IMR-90 (cell line): ENCODE data around the gene TBCD. TPM values are rescaled to one million over a fixed set of nuclear protein-coding genes. Genes with fewer than 3 reads are reported as not detected.

ENCODE experiments used
- ATAC-seq: fragments of 200-7000 bp; cut with Tn5 transposase; 2 replicates; pipeline ENCODE4 v1.9.1; 2020; ENCODE audit warnings: low read depth, mild to moderate bottlenecking, moderate library complexity
- BruUV-seq: library from RNA; stranded (reverse); fragments of 400-500 nt; replicated peaks from 2 replicates; lab custom pipeline; 2021; lab: Mats Ljungman, UMichigan
- CTCF ChIA-PET: fragments of 300-600 bp; formaldehyde crosslinking; extraction: SDS; loops from one replicate; lab custom pipeline; 2021; ENCODE audit warnings: antibody characterized with exemption; lab: Yijun Ruan, JAX
- POLR2A ChIA-PET: fragments of 300-600 bp; sonication (Branson Sonifier 250); formaldehyde crosslinking; loops from one replicate; lab custom pipeline; 2022; ENCODE audit warnings: antibody characterized with exemption; ENCODE audit not compliant: unreplicated experiment; lab: Charles Lee
- DNase-seq: peaks from one replicate; pipeline ENCODE4 v3.0.0; 2013
- H2AFZ ChIP-seq: replicated peaks from 2 replicates; pipeline ENCODE3; 2013; ENCODE audit warnings: low read length, mild to moderate bottlenecking; ENCODE audit not compliant: poor library complexity
- H2AK5ac ChIP-seq: 2 replicates; pipeline ENCODE4 v1.6.1; 2013; ENCODE audit warnings: low read depth, low read length, inconsistent platforms
- H2AK9ac ChIP-seq: replicated peaks from 2 replicates; pipeline ENCODE3; 2013; ENCODE audit warnings: mild to moderate bottlenecking, low read depth, low read length, moderate library complexity; ENCODE audit not compliant: poor library complexity
- H2BK120ac ChIP-seq: 2 replicates; pipeline ENCODE4 v1.6.1; 2013; ENCODE audit warnings: low read depth, low read length, inconsistent platforms
- H2BK15ac ChIP-seq: 3 replicates; pipeline ENCODE4 v1.6.1; 2013; ENCODE audit warnings: low read depth, low read length, inconsistent platforms
- H2BK20ac ChIP-seq: 2 replicates; pipeline ENCODE4 v1.6.1; 2013; ENCODE audit warnings: low read depth, mild to moderate bottlenecking, inconsistent platforms, low read length, moderate library complexity
- H2BK5ac ChIP-seq: 2 replicates; pipeline ENCODE4 v1.6.1; 2013; ENCODE audit warnings: mild to moderate bottlenecking, low read depth, low read length, inconsistent platforms; ENCODE audit not compliant: poor library complexity, severe bottlenecking
- H3K14ac ChIP-seq: replicated peaks from 2 replicates; pipeline ENCODE4 v1.6.1; 2013; ENCODE audit warnings: low read depth, low read length, inconsistent platforms
- H3K18ac ChIP-seq: 2 replicates; pipeline ENCODE4 v1.6.1; 2013; ENCODE audit warnings: low read depth, low read length, control low read depth
- H3K23ac ChIP-seq: 2 replicates; pipeline ENCODE4 v1.6.1; 2013; ENCODE audit warnings: low read depth, low read length, inconsistent platforms
- H3K27ac ChIP-seq: 2 replicates; pipeline ENCODE4 v1.5.1; 2013; ENCODE audit warnings: mild to moderate bottlenecking, control low read depth, low read length; ENCODE audit not compliant: insufficient read depth
- H3K27me3 ChIP-seq: 2 replicates; pipeline ENCODE4 v1.6.1; 2013; ENCODE audit warnings: low read length; ENCODE audit not compliant: control insufficient read depth, insufficient read depth
- H3K36me3 ChIP-seq: 2 replicates; pipeline ENCODE4 v1.6.1; 2013; ENCODE audit warnings: low read length, mixed read lengths; ENCODE audit not compliant: control insufficient read depth, insufficient read depth
- H3K4ac ChIP-seq: 2 replicates; pipeline ENCODE4 v1.6.1; 2013; ENCODE audit warnings: low read depth, low read length, inconsistent platforms
- H3K4me1 ChIP-seq: 2 replicates; pipeline ENCODE4 v1.6.1; 2013; ENCODE audit warnings: low read length, mixed read lengths; ENCODE audit not compliant: control insufficient read depth, insufficient read depth
- H3K4me2 ChIP-seq: 2 replicates; pipeline ENCODE4 v1.6.1; 2013; ENCODE audit warnings: low read depth, mild to moderate bottlenecking, control low read depth, low read length, moderate library complexity
- H3K4me3 ChIP-seq: 2 replicates; pipeline ENCODE4 v1.5.1; 2013; ENCODE audit warnings: low read depth, mild to moderate bottlenecking, control low read depth, low read length, moderate library complexity; ENCODE audit not compliant: insufficient read depth
- H3K56ac ChIP-seq: 2 replicates; pipeline ENCODE4 v1.6.1; 2013; ENCODE audit warnings: low read length, inconsistent platforms; ENCODE audit not compliant: insufficient read depth; ENCODE audit errors: extremely low read depth
- H3K79me1 ChIP-seq, 2 experiments: 2 replicates each; pipeline ENCODE4 v1.6.1; 2013; ENCODE audit warnings: low read length in 2 of 2, inconsistent platforms in 1 of 2, low read depth in 1 of 2
- H3K9ac ChIP-seq: 2 replicates; pipeline ENCODE4 v1.6.1; 2013; ENCODE audit warnings: low read depth, low read length, control low read depth
- H3K9me1 ChIP-seq: 2 replicates; pipeline ENCODE4 v1.6.1; 2013; ENCODE audit warnings: low read length, inconsistent platforms; ENCODE audit not compliant: insufficient read depth
- H3K9me3 ChIP-seq: 2 replicates; pipeline ENCODE4 v1.6.1; 2013; ENCODE audit warnings: low read length; ENCODE audit not compliant: control insufficient read depth, insufficient read depth
- H4K20me1 ChIP-seq: 2 replicates; pipeline ENCODE4 v1.6.1; 2013; ENCODE audit warnings: low read length, inconsistent platforms; ENCODE audit not compliant: insufficient read depth
- H4K5ac ChIP-seq: 2 replicates; pipeline ENCODE4 v1.6.1; 2013; ENCODE audit warnings: mild to moderate bottlenecking, low read depth, low read length, control low read depth
- H4K8ac ChIP-seq, 2 experiments: 2 replicates each; pipeline ENCODE4 v1.6.1; 2013; ENCODE audit warnings: low read depth in 2 of 2, low read length in 2 of 2, control low read depth in 1 of 2, inconsistent platforms in 1 of 2
- H4K91ac ChIP-seq: 2 replicates; pipeline ENCODE4 v1.6.1; 2013; ENCODE audit warnings: low read depth, low read length, inconsistent platforms; ENCODE audit not compliant: insufficient read depth
- BHLHE40 ChIP-seq: fragments of 150-350 bp; IDR thresholded peaks from 2 replicates; pipeline ENCODE4 v1.6.1; 2016; ENCODE audit warnings: mild to moderate bottlenecking, low read depth, low read length
- CEBPB ChIP-seq: IDR thresholded peaks from 2 replicates; pipeline ENCODE4 v1.6.1; 2012; ENCODE audit warnings: low read depth, low read length, improper control_type of control experiment
- CHD1 ChIP-seq: IDR thresholded peaks from 2 replicates; pipeline ENCODE4 v1.6.1; 2012; ENCODE audit warnings: low read depth, low read length, improper control_type of control experiment
- CTCF ChIP-seq: conservative IDR thresholded peaks from 2 replicates; pipeline ENCODE4 v1.5.1; 2012; ENCODE audit warnings: mild to moderate bottlenecking, low read depth, low read length, improper control_type of control experiment
- ELK1 ChIP-seq: fragments of 150-350 bp; IDR thresholded peaks from 2 replicates; pipeline ENCODE4 v1.6.1; 2016; ENCODE audit warnings: low read depth, mild to moderate bottlenecking, low read length, moderate library complexity, borderline replicate concordance
- FOS ChIP-seq: fragments of 150-350 bp; IDR thresholded peaks from 2 replicates; pipeline ENCODE4 v1.6.1; 2016; ENCODE audit warnings: low read depth, low read length
- MAZ ChIP-seq: IDR thresholded peaks from 2 replicates; pipeline ENCODE4 v1.6.1; 2012; ENCODE audit warnings: low read depth, mild to moderate bottlenecking, low read length, improper control_type of control experiment, moderate library complexity, borderline replicate concordance
- POLR2A ChIP-seq: IDR thresholded peaks from 2 replicates; pipeline ENCODE4 v1.6.1; 2012; ENCODE audit warnings: mild to moderate bottlenecking, low read depth, low read length
- RAD21 ChIP-seq: IDR thresholded peaks from 2 replicates; pipeline ENCODE4 v1.6.1; 2012; ENCODE audit warnings: low read length, improper control_type of control experiment
- RCOR1 ChIP-seq: IDR thresholded peaks from 2 replicates; pipeline ENCODE4 v1.6.1; 2012; ENCODE audit warnings: mild to moderate bottlenecking, low read length, improper control_type of control experiment; ENCODE audit not compliant: insufficient replicate concordance
- RFX5 ChIP-seq: IDR thresholded peaks from 2 replicates; pipeline ENCODE4 v1.8.0; 2012; ENCODE audit warnings: low read depth, mild to moderate bottlenecking, low read length, moderate library complexity
- SMC3 ChIP-seq: fragments of 150-350 bp; IDR thresholded peaks from 2 replicates; pipeline ENCODE4 v1.6.1; 2016; ENCODE audit warnings: low read depth, mild to moderate bottlenecking, antibody characterized with exemption, low read length, moderate library complexity
- USF2 ChIP-seq: fragments of 150-350 bp; IDR thresholded peaks from 2 replicates; pipeline ENCODE4 v1.6.1; 2017; ENCODE audit warnings: mild to moderate bottlenecking, antibody characterized with exemption, low read length, low read depth
- WGBS, 2 experiments: methylation state at CpG; one replicate each; pipeline versions ENCODE4 v1.1.5 to v1.1.7; 2013; ENCODE audit warnings: missing lambda C conversion rate in 2 of 2; ENCODE audit not compliant: insufficient read length in 1 of 2; ENCODE audit errors: extremely low coverage in 2 of 2; 5-methylcytosine and 5-hydroxymethylcytosine counted together
- dilution Hi-C: fragments of 300-500 bp; cut with HindIII; formaldehyde crosslinking; loops from one replicate; pipeline ENCODE4 v1.14.3; 2018; ENCODE audit warnings: low sequenced_read_pairs; ENCODE audit not compliant: unreplicated experiment
- in situ Hi-C: fragments of 300-500 bp; cut with MboI; formaldehyde crosslinking; loops from 3 replicates; pipeline ENCODE4 v1.14.3; 2019; ENCODE audit warnings: low sequenced_read_pairs, inconsistent platforms, mixed read lengths
- intact Hi-C: fragments of 100-400 bp; cut with micrococcal nuclease; formaldehyde crosslinking; loops from 2 replicates; pipeline ENCODE4 v1.10.0; 2022
- polyA plus RNA-seq, 3 experiments: library from polyadenylated mRNA; depleted of rRNA; stranded (reverse); fragments of >200 nt; gene quantifications; 2 replicates each; pipeline ENCODE4 v1.2.3, GENCODE V29; 2012; ENCODE audit warnings: low replicate concordance in 1 of 3
- total RNA-seq: library from RNA; depleted of rRNA; stranded (reverse); fragments of >200 nt; gene quantifications from 2 replicates; pipeline ENCODE4 v1.2.3, GENCODE V29; 2012

The TBCD gene
- total and polyA plus RNA-seq, 2 of the 4 experiments (the other 2 are of a cell fraction) = 21.9 to 54.5 TPM

- Histone ChIP-seq H4K5ac (no peak overlapping the region), H3K4ac (no peak overlapping the region), H3K9me3 (no peaks in the 10 kb centered on the region), H3K36me3 (peaks cover 10% of the 10 kb centered on the region), H3K9ac (no peak overlapping the region), H3K79me1 (peaks cover 0 to 8% of the 10 kb centered on the region in 2 experiments; a peak in 1 of 4 replicates), H2BK120ac (no peak overlapping the region), H4K8ac (no peak overlapping the region), H3K18ac (no peak overlapping the region), H4K20me1 (no peaks in the 10 kb centered on the region), H2AK9ac (no peak overlapping the region), H2BK20ac (no peak overlapping the region), H3K27ac (no peak overlapping the region), H3K56ac (no peak overlapping the region), H4K91ac (no peak overlapping the region), H2BK15ac (no peak overlapping the region), H3K27me3 (no peaks in the 10 kb centered on the region), H2BK5ac (no peak overlapping the region), H3K9me1 (peaks cover 3% of the 10 kb centered on the region; the same call in 1 of the 2 replicates), H2AK5ac (no peak overlapping the region), H3K4me2 (no peak overlapping the region), H3K23ac (no peak overlapping the region), H3K4me1 (peaks cover 4% of the 10 kb centered on the region; the same call in 1 of the 2 replicates), H3K14ac (no peak overlapping the region), H3K4me3 (no peak overlapping the region), H2AFZ (no peak overlapping the region)
- no peak for ATAC-seq
- in situ Hi-C loops (no loop called here), intact Hi-C loops (no loop called here), dilution Hi-C loops (no loop called here)
- ChIA-PET POLR2A (no interaction called here), CTCF (interaction anchor here (0.6 to 2.0 kb wide), 4 partner anchors 10 to 100 kb away, joined by 3 to 7 read pairs (median 4); no protein-coding TSS in a partner anchor)
- no CpG with 5 or more reads among the region's 9 CpGs for WGBS, 2 experiments
- no peak for DNase-seq
- BruUV-seq = no TSS peak
- no peak for TF ChIP-seq RAD21
- TF ChIP-seq SMC3 = no peak
- TF ChIP-seq BHLHE40 = no peak
- TF ChIP-seq CEBPB = no peak
- TF ChIP-seq MAZ = no peak
- no peak for TF ChIP-seq RFX5
- no peak for TF ChIP-seq RCOR1
- no peak for TF ChIP-seq POLR2A
- no peak for TF ChIP-seq USF2
- TF ChIP-seq CTCF = no peak
- no peak for TF ChIP-seq CHD1
- TF ChIP-seq FOS = no peak
- TF ChIP-seq ELK1 = no peak
Observed at GRCh38 chr17:82835122-82835521, 83.3 kb downstream of the TBCD start.
